NCI-H69 (cell line): Measurements from ENCODE around the gene ACADSB.

Experiments
- DNase-seq: peaks from one replicate; lab custom pipeline; 2025; lab: John Stamatoyannopoulos, UW

ACADSB gene

GRCh38 chr10:123004298-123004697 lies 4.5 kb upstream of the ACADSB start:
- no peak for DNase-seq

- DNase-seq, result peak; percentile 49
Measured at GRCh38 chr10:123007558-123008354, 1.1 kb upstream of the ACADSB start.

- peak; percentile 19 for DNase-seq
Measured at GRCh38 chr10:123009105-123009820, 457 bp downstream of the ACADSB start.

GRCh38 chr10:123011987-123012386 lies 3.2 kb downstream of the ACADSB start:
- DNase-seq, result no peak

GRCh38 chr10:123013456-123014419 lies 4.9 kb downstream of the ACADSB start:
- no peak for DNase-seq

GRCh38 chr10:123014772-123015171 lies 6.0 kb downstream of the ACADSB start:
- DNase-seq, result no peak

GRCh38 chr10:123016228-123016627 lies 7.4 kb downstream of the ACADSB start:
- DNase-seq, result no peak

GRCh38 chr10:123017421-123018165 lies 8.8 kb downstream of the ACADSB start:
- DNase-seq, result no peak

GRCh38 chr10:123018531-123018930 lies 9.7 kb downstream of the ACADSB start:
- DNase-seq, result no peak

- DNase-seq, result no peak
Measured at GRCh38 chr10:123019264-123019663, 10.5 kb downstream of the ACADSB start.

GRCh38 chr10:123019941-123020703 lies 11.3 kb downstream of the ACADSB start:
- peak; percentile 69 for DNase-seq

- peak; percentile 5 for DNase-seq
Measured at GRCh38 chr10:123021517-123021916, 12.7 kb downstream of the ACADSB start.

GRCh38 chr10:123024540-123024939 lies 15.7 kb downstream of the ACADSB start:
- no peak for DNase-seq

GRCh38 chr10:123026302-123026701 lies 17.5 kb downstream of the ACADSB start:
- no peak for DNase-seq

- DNase-seq, result no peak
Measured at GRCh38 chr10:123027861-123028260, 19.1 kb downstream of the ACADSB start.

- no peak for DNase-seq
Measured at GRCh38 chr10:123031124-123031523, 22.3 kb downstream of the ACADSB start.

- no peak for DNase-seq
Measured at GRCh38 chr10:123034332-123034731, 25.5 kb downstream of the ACADSB start.

- DNase-seq, result no peak
Measured at GRCh38 chr10:123035467-123036086, 26.8 kb downstream of the ACADSB start.

- no peak for DNase-seq
Measured at GRCh38 chr10:123038782-123039631, 30.2 kb downstream of the ACADSB start.

- no peak for DNase-seq
Measured at GRCh38 chr10:123039632-123039930, 30.8 kb downstream of the ACADSB start.
